Caco-2 (cell line): ENCODE measurements around the gene PPP4R3A. TPM values are rescaled to one million over a fixed set of nuclear protein-coding genes. Genes with fewer than 3 reads are reported as not detected.

Source experiments
- BruUV-seq: library from RNA; stranded (reverse); fragments of 400-500 nt; replicated peaks from 2 replicates; lab custom pipeline; 2021; lab: Mats Ljungman, UMichigan
- CTCF ChIA-PET: fragments of 300-600 bp; sonication (Branson Sonifier 250); formaldehyde crosslinking; loops from one replicate; lab custom pipeline; 2022; ENCODE audit warnings: antibody characterized with exemption; lab: Charles Lee
- POLR2A ChIA-PET: fragments of 300-600 bp; sonication (Branson Sonifier 250); formaldehyde crosslinking; loops from one replicate; lab custom pipeline; 2022; ENCODE audit warnings: antibody characterized with exemption; lab: Charles Lee
- DNase-seq, 2 experiments: peaks; one replicate each; pipeline versions ENCODE4 v3.0.0 to v3.0.0-alpha.2; 2020 to 2022
- H3K27me3 ChIP-seq: replicated peaks from 2 replicates; pipeline ENCODE4 v1.6.0; 2011; ENCODE audit warnings: low read length; ENCODE audit not compliant: control insufficient read depth, insufficient read depth
- H3K36me3 ChIP-seq: 2 replicates; pipeline ENCODE4 v1.5.1; 2011; ENCODE audit warnings: low read length; ENCODE audit not compliant: control insufficient read depth, insufficient read depth
- H3K4me1 ChIP-seq: fragments of 250-450 bp; sonication (Bioruptor Pico); 2 replicates; pipeline ENCODE4 v1.5.1; 2020; ENCODE audit warnings: mild to moderate bottlenecking
- H3K4me3 ChIP-seq: 2 replicates; pipeline ENCODE4 v1.5.1; 2011; ENCODE audit warnings: low read depth, mild to moderate bottlenecking, control low read depth, low read length
- H3K9me3 ChIP-seq: fragments of 250-450 bp; sonication (Bioruptor Pico); 2 replicates; pipeline ENCODE4 v1.5.1; 2020; ENCODE audit warnings: mild to moderate bottlenecking, moderate library complexity
- H3K27ac Mint-ChIP-seq: one replicate; pipeline ENCODE4 v1.8.0; 2022; ENCODE audit warnings: mixed read lengths; ENCODE audit not compliant: unreplicated experiment
- H3K27me3 Mint-ChIP-seq: one replicate; pipeline ENCODE4 v1.8.0; 2022; ENCODE audit warnings: mixed read lengths; ENCODE audit not compliant: insufficient read depth, unreplicated experiment
- H3K36me3 Mint-ChIP-seq: one replicate; pipeline ENCODE4 v1.8.0; 2022; ENCODE audit warnings: mild to moderate bottlenecking, mixed read lengths; ENCODE audit not compliant: insufficient read depth, unreplicated experiment
- H3K4me1 Mint-ChIP-seq: one replicate; pipeline ENCODE4 v1.8.0; 2022; ENCODE audit warnings: low read depth, mixed read lengths; ENCODE audit not compliant: unreplicated experiment
- H3K4me3 Mint-ChIP-seq: one replicate; pipeline ENCODE4 v1.8.0; 2022; ENCODE audit warnings: mild to moderate bottlenecking, moderate library complexity, mixed read lengths; ENCODE audit not compliant: unreplicated experiment
- H3K9me3 Mint-ChIP-seq: one replicate; pipeline ENCODE4 v1.8.0; 2022; ENCODE audit warnings: mixed read lengths; ENCODE audit not compliant: unreplicated experiment
- CTCF ChIP-seq, 2 experiments: fragments of 200-600 bp in 1 of 2; IDR thresholded peaks; 1 replicate in 1 of 2; 2 replicates in 1 of 2; pipeline versions ENCODE4 v1.5.1 to v1.8.0; 2011 to 2022; ENCODE audit warnings: antibody characterized with exemption in 1 of 2, control low read depth in 1 of 2, inconsistent platforms in 1 of 2, low read depth in 1 of 2, low read length in 1 of 2, mild to moderate bottlenecking in 1 of 2, moderate library complexity in 1 of 2; ENCODE audit not compliant: insufficient read depth in 1 of 2, severe bottlenecking in 1 of 2, unreplicated experiment in 1 of 2
- intact Hi-C: fragments of 100-400 bp; cut with micrococcal nuclease; formaldehyde crosslinking; loops from one replicate; pipeline ENCODE4 v1.10.0; 2022; ENCODE audit not compliant: unreplicated experiment
- total RNA-seq: library from RNA; stranded (reverse); gene quantifications from 2 replicates; pipeline ENCODE4 v1.2.3, GENCODE V29; 2022

The PPP4R3A gene
- total RNA-seq, 1 experiment from 2014 or later = 98.9 TPM

DNA sequence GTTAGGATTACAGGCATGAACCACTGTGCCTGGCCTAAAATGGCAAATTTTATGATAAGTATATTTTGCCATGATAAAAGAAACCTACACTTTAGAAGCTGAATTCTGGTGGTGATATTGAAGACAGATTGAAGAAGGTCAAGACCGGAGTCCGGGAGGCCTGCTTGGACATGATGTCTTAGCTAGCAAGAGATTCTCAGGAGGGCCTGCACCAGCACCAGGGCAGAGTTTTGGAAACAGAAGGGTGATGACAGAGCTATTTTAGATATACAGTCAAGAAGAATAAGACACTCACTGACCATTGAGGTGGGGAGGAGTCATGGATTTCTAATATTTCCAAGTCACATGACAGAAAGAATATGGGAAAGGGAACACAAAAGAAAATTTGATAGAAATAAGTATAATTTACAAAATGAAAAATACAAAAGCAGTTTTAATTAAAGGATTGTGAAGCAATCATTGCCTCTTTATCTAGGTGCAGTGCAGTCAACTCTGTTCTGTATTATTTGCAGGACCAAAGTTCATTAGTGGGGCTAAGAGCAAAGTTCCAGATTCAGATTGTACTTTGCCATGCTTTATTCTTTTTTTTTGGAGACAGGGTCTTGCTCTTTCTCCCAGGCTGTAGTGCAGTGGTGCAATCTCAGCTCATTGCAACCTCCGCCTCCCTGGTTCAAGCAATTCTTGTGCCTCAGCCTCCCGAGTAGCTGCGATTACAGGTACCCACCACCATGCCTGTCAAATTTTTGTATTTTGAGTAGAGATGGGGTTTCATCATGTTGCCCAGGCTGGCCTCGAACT, 9.3 kb upstream of the PPP4R3A start:
- no peak overlapping the region for H3K4me3 ChIP-seq
- TF ChIP-seq CTCF (IDR thresholded peaks at IDR 0.05; ENCODE audit: insufficient read depth in 1 of 2, low read depth in 1 of 2, low read length in 1 of 2, severe bottlenecking in 1 of 2, unreplicated experiment in 1 of 2) = no peak
- no peak for DNase-seq
- ChIA-PET CTCF (no interaction called here), POLR2A (interaction anchor here (0.7 kb wide), 1 partner anchor 16 kb away, joined by 3 read pairs; no protein-coding TSS in a partner anchor)
- Mint-ChIP-seq H3K27me3 (no peaks in the 10 kb centered on the region), H3K4me1 (peaks cover 6% of the 10 kb centered on the region), H3K27ac (no peak overlapping the region), H3K36me3 (no peaks in the 10 kb centered on the region), H3K9me3 (peaks cover 9% of the 10 kb centered on the region), H3K4me3 (no peak overlapping the region)
- H3K9me3 ChIP-seq = no peaks in the 10 kb centered on the region
- H3K36me3 ChIP-seq = no peaks in the 10 kb centered on the region
- peaks cover 9% of the 10 kb centered on the region for H3K4me1 ChIP-seq
- no peaks in the 10 kb centered on the region for H3K27me3 ChIP-seq
- intact Hi-C loops = no loop called here
- BruUV-seq = no TSS peak

DNA sequence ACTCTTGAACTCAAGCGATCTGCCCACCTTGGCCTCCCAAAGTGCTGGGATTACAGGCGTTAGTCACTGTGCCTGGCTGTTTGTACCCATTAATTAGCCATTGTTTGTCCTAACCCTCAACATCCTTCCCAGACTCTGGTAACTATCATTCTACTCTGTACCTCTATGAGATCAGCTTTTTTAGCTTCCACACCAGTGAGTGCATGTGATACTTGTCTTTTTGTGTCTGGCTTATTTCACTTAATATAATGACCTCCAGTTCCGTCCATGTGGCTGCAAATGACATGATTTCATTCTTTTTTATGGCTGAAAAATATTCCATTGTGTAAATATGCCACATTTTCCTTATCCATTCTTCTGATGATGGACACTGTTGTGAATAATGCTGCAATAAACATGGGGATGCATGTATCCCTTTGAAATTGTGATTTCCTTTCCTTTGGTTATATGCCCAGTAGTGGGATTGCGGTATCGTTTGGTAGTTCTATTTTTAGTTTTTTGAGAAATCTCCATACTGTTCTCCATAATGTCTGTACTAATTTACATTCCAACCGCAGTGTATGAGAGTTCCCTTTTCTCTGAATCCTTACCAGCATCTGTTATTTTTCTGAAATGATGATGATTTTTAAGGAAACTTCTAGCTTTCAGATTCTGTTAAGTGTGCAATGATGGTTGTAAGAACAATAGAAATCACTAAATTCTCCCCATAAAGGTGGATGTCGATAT, 6.7 kb upstream of the PPP4R3A start:
- peaks cover 3% of the 10 kb centered on the region for H3K9me3 Mint-ChIP-seq
- peaks cover 6% of the 10 kb centered on the region for H3K4me1 Mint-ChIP-seq
- Histone ChIP-seq H3K9me3 (no peaks in the 10 kb centered on the region), H3K27me3 (no peaks in the 10 kb centered on the region), H3K4me3 (no peak overlapping the region), H3K4me1 (peaks cover 9% of the 10 kb centered on the region), H3K36me3 (no peaks in the 10 kb centered on the region)
- DNase-seq = no peak
- H3K36me3 Mint-ChIP-seq = no peaks in the 10 kb centered on the region
- no TSS peak for BruUV-seq
- H3K4me3 Mint-ChIP-seq = no peak overlapping the region
- TF ChIP-seq CTCF (IDR thresholded peaks at IDR 0.05; ENCODE audit: insufficient read depth in 1 of 2, low read depth in 1 of 2, low read length in 1 of 2, severe bottlenecking in 1 of 2, unreplicated experiment in 1 of 2) = no peak
- H3K27ac Mint-ChIP-seq = no peak overlapping the region
- intact Hi-C loops = no loop called here
- no peaks in the 10 kb centered on the region for H3K27me3 Mint-ChIP-seq
- ChIA-PET POLR2A (no interaction called here), CTCF (no interaction called here)

- no peaks in the 10 kb centered on the region for H3K36me3 ChIP-seq
- Mint-ChIP-seq H3K27ac (no peak overlapping the region), H3K4me3 (no peak overlapping the region), H3K27me3 (no peaks in the 10 kb centered on the region), H3K4me1 (peaks cover 6% of the 10 kb centered on the region), H3K9me3 (no peaks in the 10 kb centered on the region), H3K36me3 (no peaks in the 10 kb centered on the region)
- intact Hi-C loops = no loop called here
- H3K4me1 ChIP-seq = peaks cover 9% of the 10 kb centered on the region
- CTCF ChIA-PET = no interaction called here
- no peak for TF ChIP-seq CTCF (IDR thresholded peaks at IDR 0.05; ENCODE audit: insufficient read depth in 1 of 2, low read depth in 1 of 2, low read length in 1 of 2, severe bottlenecking in 1 of 2, unreplicated experiment in 1 of 2)
- POLR2A ChIA-PET = no interaction called here
- no peaks in the 10 kb centered on the region for H3K27me3 ChIP-seq
- no TSS peak for BruUV-seq
- H3K4me3 ChIP-seq = no peak overlapping the region
- H3K9me3 ChIP-seq = no peaks in the 10 kb centered on the region
- no peak for DNase-seq
Measured at GRCh38 chr14:91515979-91516378, 5.9 kb upstream of the PPP4R3A start.
